Neuron (in vitro differentiated cells): ENCODE data around the gene SIGLEC5.

Experiments
- H2AFZ ChIP-seq: one replicate; pipeline ENCODE4 v1.6.1; 2013; ENCODE audit warnings: low read depth, mild to moderate bottlenecking, inconsistent platforms, low read length, moderate library complexity
- H3K27me3 ChIP-seq: one replicate; pipeline ENCODE4 v1.6.1; 2013; ENCODE audit warnings: low read length; ENCODE audit not compliant: insufficient read depth
- H3K36me3 ChIP-seq: one replicate; pipeline ENCODE4 v1.6.1; 2013; ENCODE audit warnings: low read length; ENCODE audit not compliant: insufficient read depth
- H3K4me1 ChIP-seq: one replicate; pipeline ENCODE4 v1.6.1; 2013; ENCODE audit warnings: low read length; ENCODE audit not compliant: insufficient read depth
- H3K4me3 ChIP-seq: 2 replicates; pipeline ENCODE4 v1.5.1; 2013; ENCODE audit warnings: mild to moderate bottlenecking, low read length, moderate library complexity
- H3K9me3 ChIP-seq: one replicate; pipeline ENCODE4 v1.6.1; 2013; ENCODE audit warnings: low read length

SIGLEC5 gene

DNA sequence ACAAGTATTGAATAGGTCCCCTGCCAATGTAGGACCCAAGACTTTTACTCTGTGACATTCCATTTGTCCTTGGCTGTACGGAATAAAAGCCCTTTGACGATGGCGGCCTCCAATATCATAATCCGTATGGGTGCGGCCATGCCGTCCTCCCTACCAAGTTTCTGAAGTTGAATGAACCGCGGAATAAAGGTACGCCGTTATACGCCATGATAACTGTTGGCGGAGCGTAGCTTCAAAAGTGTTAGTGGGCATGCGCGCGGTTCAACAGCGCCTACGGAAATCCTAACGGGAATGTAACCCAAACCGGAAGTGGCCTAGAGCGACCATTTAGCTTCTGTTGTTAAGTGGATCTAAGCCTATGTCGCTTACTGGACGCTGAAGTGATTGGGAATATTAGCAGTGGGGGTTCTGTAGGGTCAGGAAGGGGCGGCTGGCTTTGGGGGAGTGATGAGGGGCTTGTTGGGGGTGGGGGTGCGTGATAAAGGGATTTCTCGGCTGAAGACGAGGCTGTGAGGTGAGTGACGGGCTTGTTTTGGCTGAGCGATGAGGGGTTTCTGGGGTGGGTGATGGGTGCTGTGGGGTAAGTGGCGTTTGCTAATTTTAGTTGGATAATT, 59.1 kb downstream of the SIGLEC5 start, which contains the start of gene ZNF175:
Gene ZNF175 (plus strand): TSS at position 322 of the 614 bp plus-strand sequence. CDS start 2,047 bp downstream, outside the sequence.
- H3K4me3 ChIP-seq = peak within 1 kb of the TSS; percentile 62
- no peaks in the 10 kb centered on the region for H3K9me3 ChIP-seq
- peak within 1 kb of the TSS; percentile 75 for H2AFZ ChIP-seq
- no peaks in the 10 kb centered on the region for H3K27me3 ChIP-seq
- peaks cover 14% of the 10 kb centered on the region for H3K36me3 ChIP-seq
- H3K4me1 ChIP-seq = peaks cover 9% of the 10 kb centered on the region

DNA sequence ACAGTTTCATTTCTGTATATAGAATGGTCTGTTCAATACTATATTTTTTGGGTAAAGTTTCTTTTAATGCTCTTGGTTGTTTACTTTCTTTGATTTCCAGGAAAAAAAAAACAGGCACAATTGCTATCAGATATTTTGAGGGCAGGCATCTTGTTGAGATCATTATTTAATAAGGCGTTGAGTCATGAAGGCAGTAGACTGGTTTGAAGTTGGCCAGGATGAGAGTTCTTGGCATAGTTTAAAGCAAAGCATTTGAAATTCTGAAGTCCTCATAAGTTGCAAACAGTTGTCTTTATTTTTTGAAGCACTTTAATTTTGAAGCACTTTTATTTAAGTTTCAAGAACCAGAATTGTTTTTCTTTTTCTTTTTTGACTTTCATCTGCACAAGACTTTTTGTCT, 61.7 kb downstream of the SIGLEC5 start:
- Histone ChIP-seq H3K36me3 (peaks cover 5% of the 10 kb centered on the region), H3K27me3 (peaks cover 22% of the 10 kb centered on the region), H3K4me1 (peaks cover 9% of the 10 kb centered on the region), H3K9me3 (no peaks in the 10 kb centered on the region), H2AFZ (no peak overlapping the region), H3K4me3 (no peak overlapping the region)

DNA sequence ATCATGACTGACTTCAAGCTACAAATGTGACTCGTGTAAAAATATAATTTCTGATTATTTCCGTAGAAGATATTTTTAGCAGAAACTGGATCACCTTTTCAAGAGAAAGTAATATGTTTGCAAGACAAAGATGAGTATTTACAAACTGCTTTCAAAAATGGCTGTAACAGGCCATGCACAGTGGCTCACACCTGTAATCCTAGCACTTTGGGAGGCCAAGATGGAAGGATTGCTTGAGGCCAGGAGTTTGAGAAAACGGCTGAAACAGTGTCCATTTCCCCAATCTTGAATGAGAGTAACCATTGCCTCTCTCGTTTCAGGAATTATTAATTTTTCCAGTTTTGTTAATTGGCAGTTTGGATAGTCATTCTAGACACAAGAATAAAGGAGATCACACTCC, 62.6 kb downstream of the SIGLEC5 start:
- Histone ChIP-seq H3K36me3 (no peaks in the 10 kb centered on the region), H2AFZ (no peak overlapping the region), H3K27me3 (peaks cover 23% of the 10 kb centered on the region)

DNA sequence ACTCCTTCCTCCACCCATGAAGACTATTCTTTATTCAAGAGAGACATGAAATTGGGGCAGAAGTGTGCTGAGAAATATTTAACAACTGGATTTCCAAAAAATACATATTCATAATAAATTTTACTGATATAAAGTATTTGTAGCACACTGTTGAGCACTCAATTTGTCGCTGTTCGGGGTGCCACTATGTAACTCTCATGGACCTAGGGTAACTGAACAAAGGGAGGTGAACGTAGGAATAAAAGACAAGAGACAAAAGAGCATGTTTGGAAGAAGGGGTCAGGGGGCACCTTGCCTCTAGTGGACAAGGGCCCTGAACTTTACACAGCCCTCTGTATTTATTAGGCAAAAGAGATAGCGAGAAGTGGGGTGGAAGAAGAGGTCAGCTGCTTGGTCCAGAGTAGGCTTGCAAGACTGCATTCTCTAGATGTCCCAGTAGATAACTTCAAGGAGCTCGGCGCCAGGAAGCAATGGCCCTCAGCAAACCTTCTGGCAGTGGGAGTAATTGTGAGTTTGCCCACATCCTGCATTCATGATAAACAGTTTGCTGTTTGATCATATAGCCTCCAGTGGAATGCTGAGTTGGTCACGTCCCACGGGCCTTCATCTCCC, 63.6 kb downstream of the SIGLEC5 start:
- Histone ChIP-seq H2AFZ (no peak overlapping the region), H3K36me3 (no peaks in the 10 kb centered on the region), H3K4me3 (no peak overlapping the region), H3K27me3 (peaks cover 23% of the 10 kb centered on the region), H3K4me1 (no peaks in the 10 kb centered on the region), H3K9me3 (no peaks in the 10 kb centered on the region)

More for the DNA sequence above, 62.6 kb downstream of the SIGLEC5 start:
- Histone ChIP-seq H3K4me1 (peaks cover 9% of the 10 kb centered on the region), H3K4me3 (no peak overlapping the region), H3K9me3 (no peaks in the 10 kb centered on the region)

DNA sequence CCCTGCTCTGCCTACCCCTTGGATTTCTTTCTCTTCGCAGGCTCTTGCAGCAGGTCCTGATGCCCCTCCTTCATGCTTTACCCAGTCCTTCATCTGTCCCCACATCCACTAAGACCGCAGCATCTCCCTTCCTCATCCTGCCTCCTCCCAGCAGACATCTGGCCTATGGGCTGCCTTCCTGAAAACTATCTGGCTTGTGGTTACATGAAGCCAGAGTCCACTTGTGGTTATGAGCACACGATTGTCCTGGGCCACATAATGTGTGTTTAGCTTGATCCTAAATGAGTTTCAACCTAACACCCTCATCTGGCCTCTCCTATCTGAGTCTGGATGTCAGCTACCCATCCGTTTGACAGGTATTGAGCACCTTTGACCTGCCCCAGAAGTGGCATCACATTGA, 64.6 kb downstream of the SIGLEC5 start:
- H3K27me3 ChIP-seq = peaks cover 23% of the 10 kb centered on the region
- no peak overlapping the region for H3K4me3 ChIP-seq
- H3K36me3 ChIP-seq = no peaks in the 10 kb centered on the region
- no peak overlapping the region for H2AFZ ChIP-seq
- no peaks in the 10 kb centered on the region for H3K9me3 ChIP-seq
- H3K4me1 ChIP-seq = no peaks in the 10 kb centered on the region

DNA sequence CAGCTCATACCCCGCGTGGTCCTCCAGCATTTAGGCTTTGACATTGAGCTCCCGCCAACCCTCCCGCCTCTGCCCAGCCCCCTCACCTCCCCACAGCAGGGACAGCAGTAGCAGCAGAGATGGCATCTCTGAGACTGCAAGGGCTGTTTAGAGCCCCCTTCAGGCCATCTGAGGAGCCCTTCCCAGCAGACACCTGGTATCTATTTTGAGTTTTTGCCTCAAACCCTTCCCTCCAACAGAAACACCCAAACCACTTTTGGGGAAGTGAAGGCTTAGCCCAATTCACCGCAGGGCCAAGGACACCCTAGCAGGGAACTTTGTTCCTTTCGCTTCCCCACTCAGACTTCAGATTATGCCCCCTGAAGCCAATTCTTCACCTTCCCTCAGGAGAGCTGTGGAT, 65.4 kb downstream of the SIGLEC5 start:
- Histone ChIP-seq H3K4me1 (no peaks in the 10 kb centered on the region), H3K9me3 (no peaks in the 10 kb centered on the region), H3K4me3 (no peak overlapping the region), H3K36me3 (no peaks in the 10 kb centered on the region), H2AFZ (no peak overlapping the region), H3K27me3 (peaks cover 23% of the 10 kb centered on the region)
